C4-2B (cell line): Measurements from ENCODE around the gene CABLES2.

Source experiments
- CTCF ChIP-seq: fragments of 450-650 bp; conservative IDR thresholded peaks from 2 replicates; pipeline ENCODE4 v1.5.1; 2017; ENCODE audit warnings: mild to moderate bottlenecking
- ZFX ChIP-seq: fragments of 450-650 bp; IDR thresholded peaks from 2 replicates; pipeline ENCODE4 v1.6.1; 2017

GRCh38 chr20:62407221-62407992, at the start of gene CABLES2:
- no peak; the same call in 1 of the 2 replicates for TF ChIP-seq CTCF
- no peak for TF ChIP-seq ZFX
